Sigmoid colon (tissue), 7 donors: Measurements from ENCODE around the gene MIER3. TPM values are rescaled to one million over a fixed set of nuclear protein-coding genes. Genes with fewer than 3 reads are reported as not detected.

Experiments
- DNase-seq: peaks from one replicate; pipeline ENCODE4 v3.0.0-alpha.2; 2019
- H3K27ac ChIP-seq, 4 donors: fragments of 200-600 bp; sonication (generic); one replicate each; pipeline ENCODE4 v1.5.1; 2016 to 2019; ENCODE audit warnings: mild to moderate bottlenecking in 1 of 4
- H3K27me3 ChIP-seq, 3 donors: fragments of 200-600 bp; sonication (generic); one replicate each; pipeline ENCODE4 v1.5.1; 2019; ENCODE audit warnings: mild to moderate bottlenecking in 1 of 3
- H3K36me3 ChIP-seq, 4 donors: fragments of 200-600 bp; sonication (generic); one replicate each; pipeline ENCODE4 v1.5.1; 2016 to 2019
- H3K4me1 ChIP-seq, 4 donors: fragments of 200-600 bp; sonication (generic); one replicate each; pipeline ENCODE4 v1.5.1; 2017 to 2019
- H3K4me3 ChIP-seq, 4 donors: fragments of 200-600 bp; sonication (generic); one replicate each; pipeline ENCODE4 v1.5.1; 2017 to 2019; ENCODE audit warnings: mild to moderate bottlenecking in 2 of 4, moderate library complexity in 1 of 4
- H3K9me3 ChIP-seq, 4 donors: fragments of 200-600 bp in 3 of 4; sonication (generic) in 3 of 4; one replicate each; pipeline versions ENCODE4 v1.5.1 to v1.6.1; 2013 to 2019
- EP300 ChIP-seq, 4 donors: sonication (generic); formaldehyde crosslinking; IDR thresholded peaks; one replicate each; pipeline ENCODE4 v1.6.1; 2017; ENCODE audit warnings: antibody characterized with exemption in 4 of 4
- POLR2A ChIP-seq, 2 donors: fragments of 450-650 bp; IDR thresholded peaks; one replicate each; pipeline ENCODE4 v1.6.1; 2016; ENCODE audit warnings: antibody characterized with exemption in 2 of 2, mild to moderate bottlenecking in 2 of 2, moderate library complexity in 2 of 2
- POLR2AphosphoS5 ChIP-seq, 4 donors: sonication (generic); formaldehyde crosslinking; IDR thresholded peaks; one replicate each; pipeline ENCODE4 v1.6.1; 2017; ENCODE audit warnings: antibody characterized with exemption in 4 of 4
- WGBS, 2 donors: extraction: QIAGEN DNeasy Blood & Tissue Kit; methylation state at CpG; one replicate each; pipeline ENCODE4 v1.1.7; 2013; 5-methylcytosine and 5-hydroxymethylcytosine counted together
- intact Hi-C: fragments of 100-400 bp; cut with DNase I; formaldehyde crosslinking; loops from one replicate; pipeline ENCODE4 v1.15.1; 2023
- polyA plus RNA-seq, 3 donors: library from polyadenylated mRNA; stranded (reverse); fragments of 200-250 nt; gene quantifications; one replicate each; pipeline ENCODE4 v1.2.3, GENCODE V29; 2013
- total RNA-seq, 4 donors: library from RNA; depleted of rRNA; stranded (reverse); fragments of >200 nt; gene quantifications; one replicate each; pipeline ENCODE4 v1.1.0, GENCODE V29; 2016
- TF ChIP-seq, protein P1 (sequence below), 4 experiments: fragments of 450-650 bp in 3 of 4; fragments of 200-600 bp in 1 of 4; IDR thresholded peaks; one replicate each; pipeline ENCODE4 v1.5.1; 2016 to 2019; ENCODE audit warnings: antibody characterized with exemption in 4 of 4, mild to moderate bottlenecking in 3 of 4, moderate library complexity in 2 of 4
- donor health status: healthy with polysubstance abuse.
- donor health status: Bipolar disorder and iron deficiency.
- donor health status: healthy.

MIER3 gene
- total and polyA plus RNA-seq, 7 donors, result 12.5 to 68.9 (median 27.3) TPM

GRCh38 chr5:56934325-56934724 lies 17.6 kb downstream of the MIER3 start:
- intact Hi-C loops, result no loop called here
- H3K4me1 ChIP-seq, result no peaks in the 10 kb centered on the region
- no peak overlapping the region for H3K27ac ChIP-seq
- H3K9me3 ChIP-seq, result no peaks in the 10 kb centered on the region
- H3K4me3 ChIP-seq, result no peak overlapping the region
- H3K36me3 ChIP-seq, result peaks cover 9 to 97% (median 49%) of the 10 kb centered on the region in 4 donors
- DNase-seq, result no peak
- H3K27me3 ChIP-seq, result no peaks in the 10 kb centered on the region
- TF ChIP-seq POLR2A (IDR thresholded peaks at IDR 0.05) (no peak), POLR2AphosphoS5 (IDR thresholded peaks at IDR 0.05) (no peak), EP300 (IDR thresholded peaks at IDR 0.05) (no peak)
- TF ChIP-seq, protein P1, sequence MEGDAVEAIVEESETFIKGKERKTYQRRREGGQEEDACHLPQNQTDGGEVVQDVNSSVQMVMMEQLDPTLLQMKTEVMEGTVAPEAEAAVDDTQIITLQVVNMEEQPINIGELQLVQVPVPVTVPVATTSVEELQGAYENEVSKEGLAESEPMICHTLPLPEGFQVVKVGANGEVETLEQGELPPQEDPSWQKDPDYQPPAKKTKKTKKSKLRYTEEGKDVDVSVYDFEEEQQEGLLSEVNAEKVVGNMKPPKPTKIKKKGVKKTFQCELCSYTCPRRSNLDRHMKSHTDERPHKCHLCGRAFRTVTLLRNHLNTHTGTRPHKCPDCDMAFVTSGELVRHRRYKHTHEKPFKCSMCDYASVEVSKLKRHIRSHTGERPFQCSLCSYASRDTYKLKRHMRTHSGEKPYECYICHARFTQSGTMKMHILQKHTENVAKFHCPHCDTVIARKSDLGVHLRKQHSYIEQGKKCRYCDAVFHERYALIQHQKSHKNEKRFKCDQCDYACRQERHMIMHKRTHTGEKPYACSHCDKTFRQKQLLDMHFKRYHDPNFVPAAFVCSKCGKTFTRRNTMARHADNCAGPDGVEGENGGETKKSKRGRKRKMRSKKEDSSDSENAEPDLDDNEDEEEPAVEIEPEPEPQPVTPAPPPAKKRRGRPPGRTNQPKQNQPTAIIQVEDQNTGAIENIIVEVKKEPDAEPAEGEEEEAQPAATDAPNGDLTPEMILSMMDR (IDR thresholded peaks at IDR 0.05), result no peak
- WGBS, 2 donors, result 78 to 85% methylated on average over 1 of the region's 1 CpG

GRCh38 chr5:56922922-56923321 lies 29.0 kb downstream of the MIER3 start:
- H3K27ac ChIP-seq, result no peak overlapping the region
- WGBS, 2 donors, result 97% methylated on average over 6 of the region's 6 CpGs
- H3K4me1 ChIP-seq, result no peaks in the 10 kb centered on the region
- no peak overlapping the region for H3K4me3 ChIP-seq
- no peaks in the 10 kb centered on the region for H3K9me3 ChIP-seq
- H3K36me3 ChIP-seq, result peaks cover 7 to 70% (median 18%) of the 10 kb centered on the region in 4 donors
- TF ChIP-seq EP300 (IDR thresholded peaks at IDR 0.05), result no peak
- TF ChIP-seq POLR2AphosphoS5 (IDR thresholded peaks at IDR 0.05), result no peak
- TF ChIP-seq POLR2A (IDR thresholded peaks at IDR 0.05), result no peak
- TF ChIP-seq, protein P1 (IDR thresholded peaks at IDR 0.05), result no peak
- DNase-seq, result no peak
- intact Hi-C loops, result no loop called here
- H3K27me3 ChIP-seq, result no peaks in the 10 kb centered on the region

- DNase-seq, result no peak
- H3K4me1 ChIP-seq, result no peaks in the 10 kb centered on the region
- intact Hi-C loops, result no loop called here
These were observed 31.8 kb downstream of the MIER3 start for GRCh38 chr5:56919942-56920662.

DNA sequence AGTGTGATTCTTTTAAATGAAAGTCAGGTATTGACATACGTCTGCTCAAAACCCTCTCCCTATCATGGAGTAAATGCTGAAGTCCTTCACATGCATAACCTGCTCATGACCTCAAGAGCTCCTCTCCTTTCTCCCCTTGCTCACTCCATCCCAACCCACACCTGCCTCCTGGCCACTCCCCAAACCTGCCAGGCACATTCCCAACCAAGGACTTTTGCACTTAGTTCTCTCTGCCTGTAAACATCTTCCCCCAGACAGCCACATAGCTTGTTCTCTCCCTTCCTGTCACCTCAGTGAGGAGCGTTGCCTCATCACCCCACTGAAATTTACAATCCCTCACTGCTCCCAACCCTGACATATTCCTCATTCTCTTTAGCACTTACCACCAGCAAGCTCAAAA lies 33.9 kb downstream of the MIER3 start:
- H3K27ac ChIP-seq, result no peak overlapping the region
- no peaks in the 10 kb centered on the region for H3K4me1 ChIP-seq
- H3K9me3 ChIP-seq, result no peaks in the 10 kb centered on the region
- WGBS, 2 donors, result 31 to 72% methylated on average over 2 of the region's 2 CpGs
- intact Hi-C loops, result no loop called here
- TF ChIP-seq EP300 (IDR thresholded peaks at IDR 0.05) (no peak), POLR2AphosphoS5 (IDR thresholded peaks at IDR 0.05) (no peak), POLR2A (IDR thresholded peaks at IDR 0.05) (no peak)
- TF ChIP-seq, protein P1 (IDR thresholded peaks at IDR 0.05), result no peak
- DNase-seq, result no peak
- H3K4me3 ChIP-seq, result no peak overlapping the region
- peaks cover 3 to 21% (median 6%) of the 10 kb centered on the region in 4 donors for H3K36me3 ChIP-seq
- H3K27me3 ChIP-seq, result no peaks in the 10 kb centered on the region

More at GRCh38 chr5:56919942-56920662, 31.8 kb downstream of the MIER3 start:
- no peaks in the 10 kb centered on the region for H3K27me3 ChIP-seq
- no peak overlapping the region for H3K27ac ChIP-seq
- WGBS, 2 donors, result 81 to 82% methylated on average over 1 of the region's 1 CpG
- no peak overlapping the region for H3K4me3 ChIP-seq
- H3K9me3 ChIP-seq, result no peaks in the 10 kb centered on the region
- peaks cover 7 to 42% (median 15%) of the 10 kb centered on the region in 4 donors for H3K36me3 ChIP-seq
- no peak for TF ChIP-seq EP300 (IDR thresholded peaks at IDR 0.05)
- TF ChIP-seq POLR2AphosphoS5 (IDR thresholded peaks at IDR 0.05), result no peak
- TF ChIP-seq, protein P1 (IDR thresholded peaks at IDR 0.05), result no peak
- TF ChIP-seq POLR2A (IDR thresholded peaks at IDR 0.05), result no peak
